ENCODE measurements around the gene DNAAF5.

DNA sequence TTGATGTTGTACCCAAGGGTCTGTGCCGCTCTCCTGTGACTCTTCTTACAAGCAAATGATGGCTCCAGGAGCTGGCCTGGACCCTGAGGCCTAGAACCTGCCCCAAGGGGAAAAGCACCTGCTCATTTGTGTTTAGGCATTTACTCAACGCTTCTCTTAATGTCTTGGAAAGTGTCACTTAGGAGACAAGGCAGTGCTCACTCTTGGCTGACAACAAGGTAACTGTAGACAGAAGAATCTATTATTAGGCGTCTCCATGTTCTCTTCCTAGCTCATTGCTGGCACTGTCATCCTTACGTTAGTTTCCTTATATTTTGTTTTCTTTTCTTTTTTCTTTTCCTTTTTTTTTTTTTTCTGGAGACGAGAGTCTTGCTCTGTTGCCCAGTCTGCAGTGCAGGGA lies 67.7 kb downstream of the DNAAF5 start:
- TF ChIP-seq, protein P1, sequence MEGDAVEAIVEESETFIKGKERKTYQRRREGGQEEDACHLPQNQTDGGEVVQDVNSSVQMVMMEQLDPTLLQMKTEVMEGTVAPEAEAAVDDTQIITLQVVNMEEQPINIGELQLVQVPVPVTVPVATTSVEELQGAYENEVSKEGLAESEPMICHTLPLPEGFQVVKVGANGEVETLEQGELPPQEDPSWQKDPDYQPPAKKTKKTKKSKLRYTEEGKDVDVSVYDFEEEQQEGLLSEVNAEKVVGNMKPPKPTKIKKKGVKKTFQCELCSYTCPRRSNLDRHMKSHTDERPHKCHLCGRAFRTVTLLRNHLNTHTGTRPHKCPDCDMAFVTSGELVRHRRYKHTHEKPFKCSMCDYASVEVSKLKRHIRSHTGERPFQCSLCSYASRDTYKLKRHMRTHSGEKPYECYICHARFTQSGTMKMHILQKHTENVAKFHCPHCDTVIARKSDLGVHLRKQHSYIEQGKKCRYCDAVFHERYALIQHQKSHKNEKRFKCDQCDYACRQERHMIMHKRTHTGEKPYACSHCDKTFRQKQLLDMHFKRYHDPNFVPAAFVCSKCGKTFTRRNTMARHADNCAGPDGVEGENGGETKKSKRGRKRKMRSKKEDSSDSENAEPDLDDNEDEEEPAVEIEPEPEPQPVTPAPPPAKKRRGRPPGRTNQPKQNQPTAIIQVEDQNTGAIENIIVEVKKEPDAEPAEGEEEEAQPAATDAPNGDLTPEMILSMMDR (IDR thresholded peaks at IDR 0.05; ENCODE audit: poor library complexity), result no peak
- no peak for TF ChIP-seq EZH2 (IDR thresholded peaks at IDR 0.05; ENCODE audit: borderline replicate concordance)
